HEK293T (cell line): ENCODE measurements around the gene ENTPD8.

Experiments used
- BHLHE40 ChIP-seq: fragments of 450-650 bp; IDR thresholded peaks from 2 replicates; pipeline ENCODE4 v1.6.1; 2016; ENCODE audit warnings: mild to moderate bottlenecking, moderate library complexity, borderline replicate concordance
- FOXK2 ChIP-seq: fragments of 450-650 bp; IDR thresholded peaks from 2 replicates; pipeline ENCODE4 v1.6.1; 2016; ENCODE audit warnings: mild to moderate bottlenecking
- FOXM1 ChIP-seq: fragments of 450-650 bp; IDR thresholded peaks from 2 replicates; pipeline ENCODE4 v1.6.1; 2017; ENCODE audit warnings: mild to moderate bottlenecking, borderline replicate concordance
- L3MBTL2 ChIP-seq: fragments of 450-650 bp; conservative IDR thresholded peaks from 2 replicates; pipeline ENCODE4 v1.6.1; 2016; ENCODE audit warnings: mild to moderate bottlenecking
- LEF1 ChIP-seq: fragments of 450-650 bp; IDR thresholded peaks from 2 replicates; pipeline ENCODE4 v1.6.1; 2017; ENCODE audit warnings: mild to moderate bottlenecking, borderline replicate concordance
- NFRKB ChIP-seq: fragments of 450-650 bp; IDR thresholded peaks from 2 replicates; pipeline ENCODE4 v1.6.1; 2016; ENCODE audit warnings: mild to moderate bottlenecking, moderate library complexity
- PKNOX1 ChIP-seq: fragments of 450-650 bp; IDR thresholded peaks from 2 replicates; pipeline ENCODE4 v1.6.1; 2016
- SP1 ChIP-seq: fragments of 450-650 bp; IDR thresholded peaks from 2 replicates; pipeline ENCODE4 v1.6.1; 2017
- SUZ12 ChIP-seq: fragments of 450-650 bp; IDR thresholded peaks from 2 replicates; pipeline ENCODE4 v1.6.1; 2016; ENCODE audit warnings: mild to moderate bottlenecking

GRCh38 chr9:137407590-137408300 lies 33.4 kb downstream of the ENTPD8 start:
- TF ChIP-seq SP1 (no peak), L3MBTL2 (no peak), FOXK2 (no peak), NFRKB (no peak), SUZ12 (no peak), BHLHE40 (no peak), LEF1 (no peak), FOXM1 (no peak), PKNOX1 (no peak)
